ENCODE results near the gene FBXO10. TPM values are rescaled to one million over a fixed set of nuclear protein-coding genes. Genes with fewer than 3 reads are reported as not detected.
A peak's percentile ranks its signal among the peaks of the same experiment; 100 is the strongest.
"Not testable (repeated sequence)": the region's sequence is repeated elsewhere in the genome, so short reads cannot be mapped to it uniquely, and the experiment has no call there.

Gene FBXO10
- total RNA-seq, 2 experiments from 2014 or later, result 5.8 to 6.7 TPM

GRCh38 chr9:37534901-37535300 lies 41.3 kb downstream of the FBXO10 start:
- ChIA-PET POLR2A (interaction anchor here (0.9 kb wide), 1 partner anchor 41 kb away, joined by 3 read pairs; the partner anchor contains the start of gene FBXO10), CTCF (no interaction called here)
- DNase-seq, result no peak
- Mint-ChIP-seq H3K36me3 (ENCODE audit: low read depth) (peaks cover 3% of the 10 kb centered on the region), H3K9me3 (no peaks in the 10 kb centered on the region), H3K4me1 (peaks cover 13% of the 10 kb centered on the region), H3K27me3 (no peaks in the 10 kb centered on the region), H3K27ac (no peak overlapping the region), H3K4me3 (no peak overlapping the region)

DNA sequence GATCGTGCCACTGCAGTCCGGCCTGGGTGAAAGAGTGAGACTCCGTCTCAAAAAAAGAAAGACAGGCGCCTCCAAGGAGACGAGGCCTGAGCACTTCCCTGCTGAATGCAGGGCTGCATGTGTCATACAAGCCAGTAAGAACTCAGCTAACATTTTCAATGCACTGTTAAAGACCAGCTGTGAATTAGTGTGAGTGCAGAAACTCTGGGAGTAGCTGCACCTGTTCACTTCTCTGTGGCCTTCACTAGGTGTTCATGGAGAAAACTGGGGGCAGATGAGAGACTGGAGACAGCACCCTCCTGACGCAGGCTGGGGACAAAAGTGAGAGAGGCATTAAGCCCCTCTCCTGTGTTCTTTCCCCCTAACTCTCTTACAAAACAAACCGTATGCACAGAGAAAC lies 41.8 kb downstream of the FBXO10 start:
- H3K4me3 Mint-ChIP-seq, result no peak overlapping the region
- H3K9me3 Mint-ChIP-seq, result no peaks in the 10 kb centered on the region
- no peak for DNase-seq
- peaks cover 17% of the 10 kb centered on the region for H3K4me1 Mint-ChIP-seq
- ChIA-PET CTCF (no interaction called here), POLR2A (no interaction called here)
- H3K27ac Mint-ChIP-seq, result no peak overlapping the region
- no peaks in the 10 kb centered on the region for H3K27me3 Mint-ChIP-seq
- no peaks in the 10 kb centered on the region for H3K36me3 Mint-ChIP-seq (ENCODE audit: low read depth)

DNA sequence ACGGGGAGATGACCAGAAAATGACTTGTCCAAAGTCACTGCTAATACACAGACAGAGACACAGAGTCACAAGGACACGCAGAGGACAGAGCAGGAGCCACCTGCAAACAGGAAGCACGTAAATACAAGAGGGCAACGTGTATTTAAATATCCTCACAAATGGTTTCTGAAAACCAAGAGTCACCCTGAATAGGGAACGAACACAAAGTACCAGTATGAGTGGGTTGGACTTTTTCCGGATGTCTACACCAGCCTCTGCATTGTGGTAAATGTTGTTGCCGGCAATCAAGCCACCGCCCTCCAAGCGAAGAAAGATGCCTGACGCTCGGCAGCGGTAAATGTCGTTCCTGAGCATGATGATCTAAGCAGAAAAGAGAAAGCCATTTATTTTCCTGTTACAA lies 44.5 kb downstream of the FBXO10 start:
- DNase-seq, result peak; percentile 70
- Mint-ChIP-seq H3K36me3 (ENCODE audit: low read depth) (peaks cover 5% of the 10 kb centered on the region), H3K4me3 (peak overlapping the region; percentile 49), H3K27me3 (no peaks in the 10 kb centered on the region), H3K27ac (peak overlapping the region; percentile 85), H3K9me3 (no peaks in the 10 kb centered on the region), H3K4me1 (peaks cover 31% of the 10 kb centered on the region)
- POLR2A ChIA-PET, result interaction anchor here (1.0 to 1.3 kb wide), 3 partner anchors 46 to 61 kb away, joined by 3 to 6 read pairs (median 4); partner anchors contain the start of genes POLR1E and TOMM5
- CTCF ChIA-PET, result no interaction called here

DNA sequence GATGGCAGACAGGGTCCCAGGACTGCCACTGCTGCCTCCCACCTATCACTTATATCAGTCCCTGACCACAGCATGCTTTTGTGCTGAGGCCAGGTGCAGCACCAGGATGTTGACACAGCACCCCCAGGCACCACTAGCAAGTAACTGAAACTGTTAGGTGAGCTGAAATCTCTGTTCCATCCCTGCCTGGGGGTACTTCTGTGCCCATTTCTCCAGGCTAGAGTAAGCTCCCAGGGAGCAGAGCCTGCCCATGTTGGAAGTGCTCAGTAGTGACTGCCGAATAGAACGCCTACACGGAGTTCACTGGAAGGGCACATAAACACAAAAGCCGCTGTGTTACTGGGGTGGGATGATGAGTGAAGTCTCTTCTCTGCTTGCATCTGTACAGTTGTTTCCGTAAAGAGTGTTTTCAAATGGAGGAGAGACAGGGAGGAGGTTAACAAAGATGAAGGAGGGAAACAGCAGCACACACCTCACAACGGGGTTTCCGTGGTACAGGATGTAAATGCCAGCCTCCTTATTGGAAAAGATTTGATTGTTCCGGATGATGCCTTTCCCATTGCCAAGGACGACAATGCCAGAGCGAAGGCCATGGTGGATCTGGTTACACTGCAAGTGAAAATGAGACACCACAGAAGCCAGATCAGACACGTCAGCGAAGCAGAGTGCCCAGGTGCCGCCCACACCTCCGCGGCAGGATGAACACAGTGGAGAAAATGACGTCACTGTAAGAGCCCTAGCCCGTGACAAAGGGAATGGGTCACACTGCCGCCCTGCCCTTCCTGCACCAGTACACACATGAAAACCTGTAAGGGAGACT lies 47.3 kb downstream of the FBXO10 start:
- no peaks in the 10 kb centered on the region for H3K27me3 Mint-ChIP-seq
- peaks cover 17% of the 10 kb centered on the region for H3K36me3 Mint-ChIP-seq (ENCODE audit: low read depth)
- peak; percentile 85 for DNase-seq
- POLR2A ChIA-PET, result interaction anchor here (0.8 to 1.6 kb wide), 7 partner anchors 11 to 256 kb away, joined by 3 to 10 read pairs (median 4); partner anchors contain the start of genes EXOSC3, POLR1E and TOMM5
- peak overlapping the region; percentile 67 for H3K4me3 Mint-ChIP-seq
- no peaks in the 10 kb centered on the region for H3K9me3 Mint-ChIP-seq
- CTCF ChIA-PET, result interaction anchor here (0.6 kb wide), 1 partner anchor 196 kb away, joined by 4 read pairs; no protein-coding TSS in a partner anchor
- H3K27ac Mint-ChIP-seq, result peak overlapping the region; percentile 84
- H3K4me1 Mint-ChIP-seq, result peaks cover 31% of the 10 kb centered on the region

DNA sequence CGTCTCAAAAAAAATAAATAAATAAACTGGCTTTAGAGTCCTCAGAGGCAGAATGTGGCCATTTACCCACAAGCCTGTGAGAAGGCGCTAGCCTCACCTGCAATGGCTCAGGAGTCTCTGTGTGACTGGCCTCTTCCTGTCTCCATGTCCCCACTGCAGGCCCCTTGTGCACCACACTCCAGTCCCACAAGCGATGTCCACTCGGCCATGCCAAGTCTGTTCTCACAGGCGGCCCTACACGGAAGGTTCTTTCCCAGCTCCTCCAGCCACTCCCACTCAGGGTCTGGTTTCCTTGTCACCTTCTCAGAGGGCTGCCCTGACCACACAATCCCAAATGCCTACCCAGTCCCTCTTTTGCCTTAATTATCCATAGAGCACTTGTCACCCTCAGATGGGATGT lies 52.3 kb downstream of the FBXO10 start:
- H3K4me3 Mint-ChIP-seq, result no peak overlapping the region
- no peaks in the 10 kb centered on the region for H3K9me3 Mint-ChIP-seq
- no peaks in the 10 kb centered on the region for H3K27me3 Mint-ChIP-seq
- ChIA-PET POLR2A (no interaction called here), CTCF (no interaction called here)
- peaks cover 19% of the 10 kb centered on the region for H3K36me3 Mint-ChIP-seq (ENCODE audit: low read depth)
- no peak for DNase-seq
- H3K4me1 Mint-ChIP-seq, result peaks cover 9% of the 10 kb centered on the region
- no peak overlapping the region for H3K27ac Mint-ChIP-seq

DNA sequence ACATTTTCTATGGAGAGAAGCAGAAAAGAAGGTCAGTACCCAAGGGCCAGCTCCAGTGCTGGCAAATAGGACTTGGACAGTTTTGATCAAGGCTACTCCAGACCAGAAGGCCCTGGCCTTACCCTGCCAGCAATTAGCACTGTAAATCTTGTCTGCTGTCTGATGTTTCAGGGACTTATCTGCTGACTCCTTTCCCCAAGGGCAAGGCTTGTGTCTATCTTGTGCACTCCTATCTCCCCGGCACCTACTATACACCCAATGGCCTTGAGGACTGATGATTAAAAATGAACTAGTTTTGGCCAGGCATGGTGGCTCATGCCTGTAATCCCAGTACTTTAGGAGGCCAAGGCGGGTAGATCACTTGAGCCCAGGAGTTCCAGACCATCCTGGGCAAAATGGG lies 53.2 kb downstream of the FBXO10 start:
- no peaks in the 10 kb centered on the region for H3K9me3 Mint-ChIP-seq
- CTCF ChIA-PET, result no interaction called here

DNA sequence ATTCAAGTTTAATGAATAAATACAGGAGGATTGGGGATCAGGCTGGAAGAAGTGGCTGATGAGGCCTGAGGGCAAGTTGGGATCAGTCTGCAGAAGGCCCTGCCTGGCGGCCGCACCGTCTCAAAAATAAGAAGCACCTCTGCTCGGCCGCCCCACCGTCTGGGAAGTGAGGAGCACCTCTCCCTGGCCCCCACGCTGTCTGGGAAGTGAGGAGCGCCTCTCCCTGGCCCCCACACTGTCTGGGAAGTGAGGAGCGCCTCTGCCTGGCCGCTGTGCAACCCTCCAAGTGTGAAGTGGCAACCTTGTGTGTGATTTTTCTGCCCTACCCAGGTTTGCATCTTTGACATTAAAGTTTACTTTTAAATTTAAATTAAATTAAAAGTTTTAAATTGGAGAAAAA lies 55.1 kb downstream of the FBXO10 start:
- H3K4me3 Mint-ChIP-seq, result no peak overlapping the region
- CTCF ChIA-PET, result no interaction called here
- DNase-seq, result no peak
- H3K4me1 Mint-ChIP-seq, result no peaks in the 10 kb centered on the region
- H3K27me3 Mint-ChIP-seq, result no peaks in the 10 kb centered on the region
- H3K9me3 Mint-ChIP-seq, result no peaks in the 10 kb centered on the region
- POLR2A ChIA-PET, result interaction anchor here (1.1 kb wide), 1 partner anchor 36 kb away, joined by 4 read pairs; the partner anchor contains the start of gene POLR1E
- no peak overlapping the region for H3K27ac Mint-ChIP-seq
- H3K36me3 Mint-ChIP-seq (ENCODE audit: low read depth), result peaks cover 12% of the 10 kb centered on the region

More for the DNA sequence above, 53.2 kb downstream of the FBXO10 start:
- DNase-seq, result no peak
- no peak overlapping the region for H3K27ac Mint-ChIP-seq
- H3K4me1 Mint-ChIP-seq, result no peaks in the 10 kb centered on the region
- H3K27me3 Mint-ChIP-seq, result no peaks in the 10 kb centered on the region
- peaks cover 19% of the 10 kb centered on the region for H3K36me3 Mint-ChIP-seq (ENCODE audit: low read depth)
- H3K4me3 Mint-ChIP-seq, result no peak overlapping the region
- POLR2A ChIA-PET, result no interaction called here

DNA sequence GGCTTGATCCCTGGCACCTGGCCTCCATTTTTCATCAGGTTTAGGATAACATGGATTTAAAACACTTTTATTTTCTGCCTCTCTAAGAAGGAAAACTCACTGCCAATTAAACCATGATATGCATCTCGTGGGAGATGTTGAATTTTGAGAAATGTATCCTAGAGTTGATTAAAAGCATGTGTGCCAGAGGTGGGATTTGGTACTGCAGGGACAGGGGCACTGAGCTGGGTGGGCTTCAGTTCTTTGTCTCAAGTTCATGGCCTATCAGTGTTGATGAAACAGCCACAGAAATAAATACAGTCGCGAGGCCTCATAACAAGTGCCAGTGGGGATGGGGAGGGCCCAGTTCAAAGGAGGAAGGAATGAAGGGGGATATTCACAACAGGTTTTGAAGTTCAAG lies 55.5 kb downstream of the FBXO10 start:
- no peaks in the 10 kb centered on the region for H3K9me3 Mint-ChIP-seq
- POLR2A ChIA-PET, result no interaction called here
- no peak for DNase-seq
- no peak overlapping the region for H3K27ac Mint-ChIP-seq
- CTCF ChIA-PET, result interaction anchor here (0.6 kb wide), 1 partner anchor 1496 kb away, joined by 5 read pairs; no protein-coding TSS in a partner anchor
- no peaks in the 10 kb centered on the region for H3K4me1 Mint-ChIP-seq
- peaks cover 12% of the 10 kb centered on the region for H3K36me3 Mint-ChIP-seq (ENCODE audit: low read depth)
- H3K4me3 Mint-ChIP-seq, result no peak overlapping the region
- H3K27me3 Mint-ChIP-seq, result no peaks in the 10 kb centered on the region

DNA sequence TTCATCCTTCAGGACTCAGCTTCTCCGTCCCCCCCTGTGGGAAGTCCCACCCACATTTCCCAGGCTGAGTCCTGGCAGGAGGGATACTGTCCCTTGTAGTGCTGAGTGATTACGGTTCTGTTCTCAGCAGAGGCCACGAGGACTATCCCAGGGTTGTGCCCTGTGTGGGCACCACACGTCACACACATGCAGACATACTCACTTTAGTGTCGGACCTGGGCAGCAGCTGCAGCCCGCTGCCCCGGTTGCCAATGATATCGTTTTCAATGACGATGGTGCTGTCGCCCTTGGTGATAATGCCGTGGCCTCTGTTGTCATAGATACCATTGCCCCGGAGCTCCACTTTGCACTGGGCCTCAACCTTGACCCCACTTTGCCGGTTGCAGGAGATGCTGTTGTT lies 58.3 kb downstream of the FBXO10 start:
- ChIA-PET CTCF (interaction anchor here (0.7 to 1.3 kb wide), 2 partner anchors 57 to 102 kb away, joined by 3 to 4 read pairs; no protein-coding TSS in a partner anchor), POLR2A (interaction anchor here (1.7 to 1.8 kb wide), 2 partner anchors 10 to 31 kb away, joined by 4 to 5 read pairs; no protein-coding TSS in a partner anchor)
- Mint-ChIP-seq H3K4me1 (peaks cover 8% of the 10 kb centered on the region), H3K4me3 (no peak overlapping the region), H3K36me3 (ENCODE audit: low read depth) (peaks cover 9% of the 10 kb centered on the region), H3K9me3 (no peaks in the 10 kb centered on the region), H3K27me3 (no peaks in the 10 kb centered on the region), H3K27ac (no peak overlapping the region)
- no peak for DNase-seq

DNA sequence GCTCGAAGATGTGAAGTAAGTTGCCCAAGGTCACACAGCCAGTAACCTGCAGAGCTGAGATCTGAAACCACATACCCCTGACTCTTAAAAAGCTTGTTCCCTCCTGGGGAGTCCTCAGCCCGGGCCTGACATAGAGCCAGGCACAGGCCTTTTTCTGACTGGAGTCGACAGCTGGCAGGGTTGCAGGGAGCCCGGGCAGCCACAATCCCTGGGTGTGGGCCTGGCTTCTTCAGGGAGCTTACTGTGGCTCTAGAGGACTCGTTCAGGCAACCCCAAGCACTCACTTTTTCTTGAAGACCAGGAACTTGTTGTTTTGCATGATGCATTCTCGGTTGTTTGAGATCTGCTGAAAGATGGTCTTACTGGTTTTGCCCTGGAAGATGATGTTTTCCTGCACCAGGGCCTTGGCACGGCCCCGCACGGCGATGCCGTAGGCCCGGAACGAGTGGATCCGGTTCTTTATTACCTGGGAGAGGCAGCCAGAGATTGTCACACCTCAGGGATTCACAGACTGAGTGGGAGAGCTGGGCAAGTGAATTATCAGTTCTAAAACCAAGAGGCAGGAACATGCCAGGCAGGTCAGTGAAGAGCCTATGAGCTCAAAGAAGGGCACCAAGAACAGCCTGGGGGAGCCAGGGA lies 60.4 kb downstream of the FBXO10 start:
- ChIA-PET CTCF (no interaction called here), POLR2A (interaction anchor here (0.8 to 1.2 kb wide), 2 partner anchors 13 to 77 kb away, joined by 3 read pairs; partner anchors contain the start of gene TOMM5)
- no peak for DNase-seq
- Mint-ChIP-seq H3K9me3 (no peaks in the 10 kb centered on the region), H3K4me1 (peaks cover 10% of the 10 kb centered on the region), H3K27ac (no peak overlapping the region), H3K27me3 (no peaks in the 10 kb centered on the region), H3K4me3 (no peak overlapping the region), H3K36me3 (ENCODE audit: low read depth) (peaks cover 7% of the 10 kb centered on the region)

- Mint-ChIP-seq H3K9me3 (no peaks in the 10 kb centered on the region), H3K36me3 (ENCODE audit: low read depth) (peaks cover 6% of the 10 kb centered on the region), H3K4me3 (no peak overlapping the region), H3K4me1 (peaks cover 10% of the 10 kb centered on the region), H3K27me3 (no peaks in the 10 kb centered on the region), H3K27ac (no peak overlapping the region)
- ChIA-PET CTCF (no interaction called here), POLR2A (interaction anchor here (0.8 kb wide), 1 partner anchor 13 kb away, joined by 3 read pairs; no protein-coding TSS in a partner anchor)
- DNase-seq, result no peak
Measured at GRCh38 chr9:37514999-37515398, 61.2 kb downstream of the FBXO10 start.

DNA sequence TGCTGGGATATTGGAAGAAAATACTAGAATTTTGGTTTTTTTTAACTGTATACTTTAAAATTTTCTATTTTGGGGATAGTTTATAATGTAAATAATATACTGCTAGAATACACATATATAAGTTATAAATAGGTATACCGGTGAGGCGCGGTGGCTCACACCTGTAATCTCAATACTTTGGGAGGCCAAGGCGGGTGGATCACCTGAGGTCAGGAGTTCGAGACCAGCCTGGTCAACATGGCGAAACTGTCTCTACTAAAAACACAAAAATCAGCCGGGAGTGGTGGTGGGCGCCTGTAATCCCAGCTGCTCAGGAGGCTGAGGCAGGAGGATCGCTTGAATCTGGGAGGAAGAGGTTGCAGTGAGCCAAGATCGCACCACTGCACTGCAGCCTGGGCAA lies 61.8 kb downstream of the FBXO10 start:
- H3K4me3 Mint-ChIP-seq; DNase-seq; H3K27me3 Mint-ChIP-seq; H3K9me3 Mint-ChIP-seq; POLR2A ChIA-PET; H3K4me1 Mint-ChIP-seq; H3K27ac Mint-ChIP-seq; H3K36me3 Mint-ChIP-seq (ENCODE audit: low read depth); CTCF ChIA-PET: not testable (repeated sequence)

DNA sequence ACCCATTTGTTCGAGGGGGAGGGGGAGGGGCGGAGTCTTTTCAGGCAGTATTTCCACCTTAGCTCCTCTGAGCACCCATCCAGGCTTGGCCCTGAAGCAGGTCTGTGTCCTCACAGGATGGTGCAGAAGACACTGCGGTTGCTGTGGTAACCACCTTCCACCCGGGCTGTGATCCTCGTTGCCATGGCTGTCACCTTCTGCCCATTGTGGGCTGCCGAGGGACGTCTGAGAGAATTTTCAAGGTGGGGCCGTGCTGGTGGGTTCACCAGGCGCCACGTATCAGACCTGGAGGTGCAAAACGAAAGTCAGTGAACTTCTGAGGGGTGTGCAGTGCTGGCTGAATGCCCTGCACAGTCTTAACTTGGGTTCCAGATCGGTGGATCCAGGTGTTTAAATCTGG lies 63.7 kb downstream of the FBXO10 start:
- no peak for DNase-seq
- Mint-ChIP-seq H3K27me3 (no peaks in the 10 kb centered on the region), H3K27ac (no peak overlapping the region), H3K36me3 (ENCODE audit: low read depth) (peaks cover 6% of the 10 kb centered on the region), H3K4me1 (peaks cover 10% of the 10 kb centered on the region), H3K4me3 (no peak overlapping the region), H3K9me3 (no peaks in the 10 kb centered on the region)
- ChIA-PET POLR2A (interaction anchor here (0.9 to 2.3 kb wide), 2 partner anchors 9 to 26 kb away, joined by 3 to 9 read pairs; partner anchors contain the start of gene POLR1E), CTCF (no interaction called here)

Measured in activated CD4-positive, alpha-beta memory T cell treated with anti-CD3 and anti-CD28 coated beads, Interleukin-2, amount 10 ng/mL, durations not matched to agents 7 days and 5 days (primary cell).